Measurements from ENCODE around the gene OOSP4B. TPM values are rescaled to one million over a fixed set of nuclear protein-coding genes. Genes with fewer than 3 reads are reported as not detected.

OOSP4B gene
- polyA plus RNA-seq, 3 donors = not detected

DNA sequence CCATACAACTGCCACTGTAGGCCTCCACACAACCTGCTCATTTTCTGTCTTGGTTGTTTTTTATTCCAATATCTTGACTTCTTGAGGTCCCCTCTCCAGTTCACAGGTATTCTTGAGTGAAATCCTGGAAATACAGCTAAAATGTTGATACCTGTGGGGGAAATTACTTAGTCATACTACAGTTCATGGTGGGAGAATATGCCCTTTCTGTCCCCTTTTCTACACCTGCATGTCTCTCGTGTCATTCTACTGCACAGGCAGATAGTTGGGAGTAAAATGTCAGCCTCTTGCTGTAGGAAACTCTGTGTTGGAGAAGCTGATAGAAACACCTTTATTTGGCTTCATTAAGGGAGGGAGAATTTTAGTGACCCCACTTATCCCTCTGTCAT lies 48.6 kb upstream of the OOSP4B start:
- no peaks in the 10 kb centered on the region for H3K9me3 ChIP-seq (replicated peaks in 1 of 2; ENCODE audit: control insufficient read depth in 1 of 2, insufficient read depth in 1 of 2, low read length in 2 of 2)
- WGBS (ENCODE audit: insufficient coverage) = no CpG with 5 or more reads among the region's 1 CpG
- no peak overlapping the region for H3K9ac ChIP-seq (ENCODE audit: insufficient read depth, low read length, poor library complexity, severe bottlenecking)
- H3K4me3 Mint-ChIP-seq = no peak overlapping the region
- H3K4me3 ChIP-seq (replicated peaks in 1 of 3; ENCODE audit: low read depth in 2 of 3, low read length in 3 of 3) = no peak overlapping the region
- H3K36me3 Mint-ChIP-seq = no peaks in the 10 kb centered on the region
- no peak overlapping the region for H3K27ac Mint-ChIP-seq
- H3K4me1 ChIP-seq (ENCODE audit: control insufficient read depth in 1 of 2, insufficient read depth in 2 of 2, low read length in 2 of 2) = no peaks in the 10 kb centered on the region
- no peak overlapping the region for H2AFZ ChIP-seq (ENCODE audit: insufficient read depth, low read depth, low read length, poor library complexity, severe bottlenecking)
- H3K9me3 Mint-ChIP-seq = peaks cover 0 to 5% (median 0%) of the 10 kb centered on the region in 7 donors
- no peaks in the 10 kb centered on the region for H3K36me3 ChIP-seq (replicated peaks in 1 of 2; ENCODE audit: control insufficient read depth in 1 of 2, insufficient read depth in 2 of 2, low read length in 2 of 2)
- H3K79me2 ChIP-seq (ENCODE audit: insufficient read depth, low read length) = no peaks in the 10 kb centered on the region
- no peak for TF ChIP-seq CTCF (IDR thresholded peaks at IDR 0.05)
- no peak overlapping the region for H3K27ac ChIP-seq (ENCODE audit: low read depth in 1 of 2, low read length in 2 of 2)
- H3K27me3 Mint-ChIP-seq (ENCODE audit: low read depth in 3 of 3) = peaks cover 0 to 2% (median 0%) of the 10 kb centered on the region in 3 donors
- H4K20me1 ChIP-seq (ENCODE audit: insufficient read depth, low read length) = no peaks in the 10 kb centered on the region
- intact Hi-C loops (cut with micrococcal nuclease) = no loop called here
- H3K27me3 ChIP-seq (ENCODE audit: control insufficient read depth in 2 of 2, insufficient read depth in 2 of 2, low read length in 2 of 2) = no peaks in the 10 kb centered on the region
- no peaks in the 10 kb centered on the region for H3K4me1 Mint-ChIP-seq
- H3K4me2 ChIP-seq (replicated peaks; ENCODE audit: extremely low read depth, low read length, poor library complexity, severe bottlenecking) = no peak overlapping the region
- DNase-seq = no peak

- H3K27me3 Mint-ChIP-seq (ENCODE audit: low read depth in 3 of 3) = peaks cover 0 to 2% (median 0%) of the 10 kb centered on the region in 3 donors
- no peaks in the 10 kb centered on the region for H4K20me1 ChIP-seq (ENCODE audit: insufficient read depth, low read length)
- H3K36me3 ChIP-seq (replicated peaks in 1 of 2; ENCODE audit: control insufficient read depth in 1 of 2, insufficient read depth in 2 of 2, low read length in 2 of 2) = no peaks in the 10 kb centered on the region
- no peak for DNase-seq
- no peak overlapping the region for H3K4me3 ChIP-seq (replicated peaks in 1 of 3; ENCODE audit: low read depth in 2 of 3, low read length in 3 of 3)
- no peak overlapping the region for H2AFZ ChIP-seq (ENCODE audit: insufficient read depth, low read depth, low read length, poor library complexity, severe bottlenecking)
- no peak for TF ChIP-seq CTCF (IDR thresholded peaks at IDR 0.05)
- H3K4me2 ChIP-seq (replicated peaks; ENCODE audit: extremely low read depth, low read length, poor library complexity, severe bottlenecking) = no peak overlapping the region
- no peak overlapping the region for H3K9ac ChIP-seq (ENCODE audit: insufficient read depth, low read length, poor library complexity, severe bottlenecking)
- H3K27me3 ChIP-seq (ENCODE audit: control insufficient read depth in 2 of 2, insufficient read depth in 2 of 2, low read length in 2 of 2) = no peaks in the 10 kb centered on the region
- H3K9me3 ChIP-seq (replicated peaks in 1 of 2; ENCODE audit: control insufficient read depth in 1 of 2, insufficient read depth in 1 of 2, low read length in 2 of 2) = no peaks in the 10 kb centered on the region
- no peaks in the 10 kb centered on the region for H3K36me3 Mint-ChIP-seq
- no peaks in the 10 kb centered on the region for H3K4me1 ChIP-seq (ENCODE audit: control insufficient read depth in 1 of 2, insufficient read depth in 2 of 2, low read length in 2 of 2)
- intact Hi-C loops (cut with micrococcal nuclease) = no loop called here
- no peak overlapping the region for H3K27ac ChIP-seq (ENCODE audit: low read depth in 1 of 2, low read length in 2 of 2)
- peaks cover 0 to 5% (median 0%) of the 10 kb centered on the region in 7 donors for H3K9me3 Mint-ChIP-seq
- H3K4me3 Mint-ChIP-seq = no peak overlapping the region
- no peak overlapping the region for H3K27ac Mint-ChIP-seq
- WGBS (ENCODE audit: insufficient coverage) = 67% methylated on average over 1 of the region's 5 CpGs
- H3K79me2 ChIP-seq (ENCODE audit: insufficient read depth, low read length) = no peaks in the 10 kb centered on the region
- H3K4me1 Mint-ChIP-seq = no peaks in the 10 kb centered on the region
Measured at GRCh38 chr11:59973097-59973496, 43.9 kb upstream of the OOSP4B start.

All from CD14-positive monocyte (primary cell).